ENCODE data around the gene SYMPK.
A peak's percentile ranks its signal among the peaks of the same experiment; 100 is the strongest.
"Not testable (repeated sequence)": the region's sequence is repeated elsewhere in the genome, so short reads cannot be mapped to it uniquely, and the experiment has no call there.

The SYMPK gene

DNA sequence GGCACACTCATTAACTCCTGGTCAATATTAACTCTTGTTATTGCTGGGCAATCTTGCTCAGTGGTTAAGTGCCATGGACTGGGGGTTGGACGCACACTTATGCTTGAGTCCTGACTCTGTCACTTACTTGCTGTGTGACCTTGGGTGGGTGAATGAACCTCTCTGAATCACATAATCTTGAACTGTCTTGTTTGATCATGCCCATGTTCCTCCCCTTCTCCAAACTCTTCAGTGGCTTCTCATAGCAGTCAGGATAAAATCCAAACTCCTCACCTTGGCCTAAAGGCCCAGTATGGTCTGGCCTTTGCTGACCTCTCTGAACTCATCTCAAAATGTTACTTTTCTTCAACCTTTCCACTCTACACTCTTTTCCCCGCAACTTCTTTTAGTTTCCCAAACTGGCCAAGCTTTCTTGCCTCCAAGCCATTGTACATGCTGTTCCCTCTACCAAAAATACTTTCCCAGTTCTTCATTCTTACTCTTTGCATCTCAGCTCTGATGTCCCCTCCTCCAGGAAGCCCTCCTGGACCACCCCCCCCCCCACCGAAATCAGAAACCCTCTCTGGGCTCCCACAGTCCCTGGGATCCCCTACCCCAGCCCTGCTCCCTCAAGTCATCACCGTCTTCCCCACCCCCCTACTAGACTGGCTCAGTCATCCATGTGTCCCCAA is 37.1 kb upstream of the SYMPK start:
- Histone ChIP-seq H3K9me3 (ENCODE audit: control insufficient read depth, insufficient read depth, low read length) (no peaks in the 10 kb centered on the region), H3K4me1 (ENCODE audit: control insufficient read depth, insufficient read depth, low read length) (no peaks in the 10 kb centered on the region), H3K36me3 (ENCODE audit: control insufficient read depth, insufficient read depth, low read length) (no peaks in the 10 kb centered on the region; the same call in 1 of the 2 replicates), H3K27me3 (ENCODE audit: control insufficient read depth, insufficient read depth, low read length) (peaks cover 1% of the 10 kb centered on the region; the same call in 1 of the 2 replicates), H3K4me3 (ENCODE audit: low read length) (no peak overlapping the region), H3K27ac (ENCODE audit: low read length) (no peak overlapping the region)
- WGBS (ENCODE audit: insufficient coverage, insufficient read length), result 89% methylated on average over 1 of the region's 4 CpGs
- DNase-seq (ENCODE audit: low read depth, low spot score), result no peak

DNA sequence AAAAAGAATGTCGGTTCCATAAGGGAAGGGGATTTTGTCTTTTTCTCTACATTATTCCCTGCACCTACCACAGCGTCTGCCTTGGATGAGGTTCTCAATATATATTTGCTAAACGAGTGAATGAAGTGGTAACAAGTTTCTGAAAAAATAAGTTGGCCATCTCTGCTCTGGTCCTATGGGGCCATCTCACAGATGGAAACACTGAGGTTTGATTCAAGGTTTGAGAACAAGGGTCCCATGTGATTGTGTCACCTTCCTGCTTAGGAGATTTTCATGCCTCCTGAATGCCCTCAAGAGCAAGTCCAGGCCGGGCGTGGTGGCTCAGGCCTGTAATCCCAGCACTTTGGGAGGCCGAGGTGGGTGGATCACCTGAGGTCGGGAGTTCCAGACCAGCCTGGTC is 36.3 kb upstream of the SYMPK start:
- no peaks in the 10 kb centered on the region for H3K9me3 ChIP-seq (ENCODE audit: control insufficient read depth, insufficient read depth, low read length)
- H3K4me1 ChIP-seq (ENCODE audit: control insufficient read depth, insufficient read depth, low read length), result no peaks in the 10 kb centered on the region
- no peak for DNase-seq (ENCODE audit: low read depth, low spot score)
- H3K27ac ChIP-seq (ENCODE audit: low read length), result no peak overlapping the region
- H3K36me3 ChIP-seq (ENCODE audit: control insufficient read depth, insufficient read depth, low read length), result no peaks in the 10 kb centered on the region; the same call in 1 of the 2 replicates
- no CpG with 5 or more reads among the region's 7 CpGs for WGBS (ENCODE audit: insufficient coverage, insufficient read length)
- H3K4me3 ChIP-seq (ENCODE audit: low read length), result no peak overlapping the region
- peaks cover 1% of the 10 kb centered on the region; the same call in 1 of the 2 replicates for H3K27me3 ChIP-seq (ENCODE audit: control insufficient read depth, insufficient read depth, low read length)

- no peak for DNase-seq (ENCODE audit: low read depth, low spot score)
- Histone ChIP-seq H3K4me1 (ENCODE audit: control insufficient read depth, insufficient read depth, low read length) (no peaks in the 10 kb centered on the region), H3K27ac (ENCODE audit: low read length) (no peak overlapping the region), H3K27me3 (ENCODE audit: control insufficient read depth, insufficient read depth, low read length) (peaks cover 1% of the 10 kb centered on the region; the same call in 1 of the 2 replicates), H3K36me3 (ENCODE audit: control insufficient read depth, insufficient read depth, low read length) (no peaks in the 10 kb centered on the region; the same call in 1 of the 2 replicates), H3K4me3 (ENCODE audit: low read length) (no peak overlapping the region), H3K9me3 (ENCODE audit: control insufficient read depth, insufficient read depth, low read length) (no peaks in the 10 kb centered on the region)
- WGBS (ENCODE audit: insufficient coverage, insufficient read length), result no CpG with 5 or more reads among the region's 8 CpGs
Measured at GRCh38 chr19:45897261-45897812, 34.4 kb upstream of the SYMPK start.

- not testable (repeated sequence) for H3K36me3 ChIP-seq (ENCODE audit: control insufficient read depth, insufficient read depth, low read length); DNase-seq (ENCODE audit: low read depth, low spot score); H3K4me3 ChIP-seq (ENCODE audit: low read length); H3K4me1 ChIP-seq (ENCODE audit: control insufficient read depth, insufficient read depth, low read length); H3K27ac ChIP-seq (ENCODE audit: low read length); H3K27me3 ChIP-seq (ENCODE audit: control insufficient read depth, insufficient read depth, low read length); H3K9me3 ChIP-seq (ENCODE audit: control insufficient read depth, insufficient read depth, low read length)
- no CpG with 5 or more reads among the region's 12 CpGs for WGBS (ENCODE audit: insufficient coverage, insufficient read length)
Measured at GRCh38 chr19:45895983-45896599, 33.1 kb upstream of the SYMPK start.

GRCh38 chr19:45895519-45895972 is 32.6 kb upstream of the SYMPK start:
- Histone ChIP-seq H3K27me3 (ENCODE audit: control insufficient read depth, insufficient read depth, low read length) (no peaks in the 10 kb centered on the region), H3K4me1 (ENCODE audit: control insufficient read depth, insufficient read depth, low read length) (no peaks in the 10 kb centered on the region), H3K27ac (ENCODE audit: low read length) (no peak overlapping the region), H3K4me3 (ENCODE audit: low read length) (no peak overlapping the region), H3K9me3 (ENCODE audit: control insufficient read depth, insufficient read depth, low read length) (no peaks in the 10 kb centered on the region), H3K36me3 (ENCODE audit: control insufficient read depth, insufficient read depth, low read length) (no peaks in the 10 kb centered on the region; the same call in none of the 2 replicates)
- no peak for DNase-seq (ENCODE audit: low read depth, low spot score)
- no CpG with 5 or more reads among the region's 9 CpGs for WGBS (ENCODE audit: insufficient coverage, insufficient read length)

- DNase-seq (ENCODE audit: low read depth, low spot score), result no peak
- no CpG with 5 or more reads among the region's 17 CpGs for WGBS (ENCODE audit: insufficient coverage, insufficient read length)
- Histone ChIP-seq H3K9me3 (ENCODE audit: control insufficient read depth, insufficient read depth, low read length) (no peaks in the 10 kb centered on the region), H3K4me3 (ENCODE audit: low read length) (no peak overlapping the region), H3K27me3 (ENCODE audit: control insufficient read depth, insufficient read depth, low read length) (no peaks in the 10 kb centered on the region), H3K36me3 (ENCODE audit: control insufficient read depth, insufficient read depth, low read length) (no peaks in the 10 kb centered on the region; the same call in 1 of the 2 replicates), H3K27ac (ENCODE audit: low read length) (no peak overlapping the region), H3K4me1 (ENCODE audit: control insufficient read depth, insufficient read depth, low read length) (no peaks in the 10 kb centered on the region)
Measured at GRCh38 chr19:45890877-45891276, 27.9 kb upstream of the SYMPK start.

DNA sequence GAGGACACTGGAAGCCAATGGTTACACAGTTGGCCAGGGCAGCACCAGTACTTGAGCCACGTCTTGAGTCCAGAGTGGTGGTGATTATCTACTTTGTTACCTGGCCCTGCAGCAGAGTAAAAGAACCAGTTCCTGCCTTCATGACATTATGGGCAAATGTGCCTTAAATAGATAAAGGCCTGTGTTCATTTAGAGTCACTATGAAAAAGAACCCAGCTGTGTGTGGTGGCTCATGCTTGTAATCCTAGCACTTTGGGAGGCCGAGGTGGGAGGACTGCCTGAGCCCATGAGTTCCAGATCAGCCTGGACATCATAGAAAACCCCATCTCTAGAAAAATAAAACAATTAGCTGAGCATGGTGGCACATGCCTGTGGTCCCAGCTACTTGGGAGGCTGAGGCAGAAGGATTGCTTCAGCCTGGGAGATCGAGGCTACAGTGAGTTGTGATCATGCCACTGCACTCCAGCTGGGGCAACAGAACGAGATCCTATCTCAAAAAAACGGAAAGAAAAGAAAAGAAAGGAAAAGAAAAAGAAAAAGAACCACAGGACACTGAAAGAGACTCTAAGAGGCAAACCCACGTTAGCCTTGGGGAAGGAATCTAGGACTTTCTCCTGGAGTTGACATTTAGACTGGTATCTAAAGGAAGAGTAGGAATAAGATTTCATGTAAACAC is 26.4 kb upstream of the SYMPK start:
- H3K4me3 ChIP-seq (ENCODE audit: low read length), result no peak overlapping the region
- WGBS (ENCODE audit: insufficient coverage, insufficient read length), result no CpG with 5 or more reads among the region's 6 CpGs

DNA sequence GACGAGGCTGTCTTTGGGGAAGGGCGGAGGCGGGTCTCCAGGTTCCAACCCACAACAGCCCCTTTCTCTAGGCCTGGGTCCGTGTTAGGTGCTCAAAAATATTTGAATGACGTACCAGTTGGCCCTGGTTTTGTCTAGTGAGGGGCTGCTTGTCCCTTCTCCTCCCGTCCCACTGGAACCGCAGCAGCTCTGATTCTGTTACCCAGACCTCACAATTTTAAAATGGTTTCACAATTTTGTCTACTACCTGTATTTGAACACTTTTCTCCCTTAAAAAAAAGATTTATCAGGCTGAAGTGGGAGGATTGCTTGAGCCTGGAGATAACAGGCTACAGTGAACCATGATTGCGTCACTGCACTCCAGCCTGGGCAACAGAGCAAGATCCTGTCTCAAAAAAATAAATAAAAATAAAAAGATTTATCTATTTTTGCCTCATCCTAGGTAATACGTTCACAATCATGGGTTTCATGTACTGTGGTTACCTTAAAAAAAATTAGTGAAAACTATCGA is 24.3 kb upstream of the SYMPK start:
- peaks cover 10% of the 10 kb centered on the region; the same call in 1 of the 2 replicates for H3K36me3 ChIP-seq (ENCODE audit: control insufficient read depth, insufficient read depth, low read length)
- H3K27ac ChIP-seq (ENCODE audit: low read length), result no peak overlapping the region
- H3K4me1 ChIP-seq (ENCODE audit: control insufficient read depth, insufficient read depth, low read length), result peaks cover 8% of the 10 kb centered on the region
- no peaks in the 10 kb centered on the region for H3K9me3 ChIP-seq (ENCODE audit: control insufficient read depth, insufficient read depth, low read length)
- peak overlapping the region; percentile 83; the same call in 1 of the 2 replicates for H3K4me3 ChIP-seq (ENCODE audit: low read length)
- DNase-seq (ENCODE audit: low read depth, low spot score), result no peak
- H3K27me3 ChIP-seq (ENCODE audit: control insufficient read depth, insufficient read depth, low read length), result no peaks in the 10 kb centered on the region
- WGBS (ENCODE audit: insufficient coverage, insufficient read length), result no CpG with 5 or more reads among the region's 10 CpGs

More for the DNA sequence above, 26.4 kb upstream of the SYMPK start:
- no peaks in the 10 kb centered on the region for H3K27me3 ChIP-seq (ENCODE audit: control insufficient read depth, insufficient read depth, low read length)
- peaks cover 5% of the 10 kb centered on the region for H3K4me1 ChIP-seq (ENCODE audit: control insufficient read depth, insufficient read depth, low read length)
- no peaks in the 10 kb centered on the region for H3K9me3 ChIP-seq (ENCODE audit: control insufficient read depth, insufficient read depth, low read length)
- H3K36me3 ChIP-seq (ENCODE audit: control insufficient read depth, insufficient read depth, low read length), result peaks cover 6% of the 10 kb centered on the region; the same call in 1 of the 2 replicates
- no peak for DNase-seq (ENCODE audit: low read depth, low spot score)
- H3K27ac ChIP-seq (ENCODE audit: low read length), result no peak overlapping the region

DNA sequence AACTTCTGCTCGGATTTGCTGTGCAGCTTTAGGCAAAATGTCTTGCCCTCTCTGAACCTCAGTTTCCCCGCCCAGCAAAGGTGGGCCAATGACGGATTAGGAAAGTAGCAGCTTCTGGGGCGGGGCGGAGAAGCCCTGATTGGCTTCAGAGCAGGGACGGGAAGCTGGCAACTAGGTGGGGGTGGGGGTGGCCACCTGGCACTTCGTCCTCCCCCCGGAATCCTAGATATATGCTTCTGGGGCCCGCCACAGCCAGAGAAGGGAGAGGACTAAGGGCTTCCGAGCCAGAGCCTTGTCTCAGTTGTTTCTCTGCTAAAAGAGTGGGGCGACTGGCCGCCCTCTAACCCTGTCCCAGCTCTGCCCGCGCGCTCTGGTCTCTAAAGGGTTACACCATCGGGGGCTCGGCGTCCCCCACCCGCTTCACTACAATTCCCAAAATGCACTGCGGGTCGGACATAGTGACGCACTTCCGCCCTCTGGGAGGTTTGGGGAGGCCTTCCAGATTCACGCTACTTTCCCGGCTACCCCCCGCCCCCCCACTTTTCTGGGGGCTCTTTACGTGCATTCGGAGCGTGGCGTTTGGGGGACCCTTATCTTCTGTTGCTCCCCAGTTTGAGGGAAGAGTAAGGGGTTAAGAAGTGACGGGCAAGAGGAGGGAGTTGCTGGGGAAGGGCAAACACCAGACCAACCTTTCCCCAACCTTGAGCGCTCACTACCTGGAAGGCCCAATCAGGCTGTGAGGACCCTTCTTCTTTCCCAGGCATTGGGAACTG is 23.7 kb upstream of the SYMPK start:
- H3K4me1 ChIP-seq (ENCODE audit: control insufficient read depth, insufficient read depth, low read length), result peaks cover 11% of the 10 kb centered on the region
- peak; percentile 87 for DNase-seq (ENCODE audit: low read depth, low spot score)
- no peaks in the 10 kb centered on the region for H3K27me3 ChIP-seq (ENCODE audit: control insufficient read depth, insufficient read depth, low read length)
- WGBS (ENCODE audit: insufficient coverage, insufficient read length), result no CpG with 5 or more reads among the region's 32 CpGs
- no peak overlapping the region for H3K27ac ChIP-seq (ENCODE audit: low read length)
- peak overlapping the region; percentile 83; the same call in 1 of the 2 replicates for H3K4me3 ChIP-seq (ENCODE audit: low read length)
- H3K9me3 ChIP-seq (ENCODE audit: control insufficient read depth, insufficient read depth, low read length), result no peaks in the 10 kb centered on the region
- H3K36me3 ChIP-seq (ENCODE audit: control insufficient read depth, insufficient read depth, low read length), result peaks cover 10% of the 10 kb centered on the region; the same call in 1 of the 2 replicates

All from iPS DF 6.9 (cell line).